SJCRH30 (cell line): ENCODE data around the gene C19orf33. TPM values are rescaled to one million over a fixed set of nuclear protein-coding genes. Genes with fewer than 3 reads are reported as not detected.
"Not testable (repeated sequence)": the region's sequence is repeated elsewhere in the genome, so short reads cannot be mapped to it uniquely, and the experiment has no call there.

Source experiments
- DNase-seq, 2 experiments: peaks; one replicate each; pipeline ENCODE4 v3.0.0-alpha.2; 2015 to 2020
- H3K27ac ChIP-seq: fragments of 250-450 bp; sonication (Bioruptor Pico); 2 replicates; pipeline ENCODE4 v1.5.1; 2020; ENCODE audit warnings: mild to moderate bottlenecking, moderate library complexity
- H3K27me3 ChIP-seq: fragments of 250-450 bp; sonication (Bioruptor Pico); 2 replicates; pipeline ENCODE4 v1.5.1; 2020; ENCODE audit warnings: mild to moderate bottlenecking, moderate library complexity
- H3K36me3 ChIP-seq: fragments of 250-450 bp; sonication (Bioruptor Pico); 2 replicates; pipeline ENCODE4 v1.5.1; 2020; ENCODE audit warnings: mild to moderate bottlenecking, moderate library complexity
- H3K4me1 ChIP-seq: fragments of 250-450 bp; sonication (Bioruptor Pico); 2 replicates; pipeline ENCODE4 v1.5.1; 2020; ENCODE audit warnings: mild to moderate bottlenecking, moderate library complexity
- H3K4me3 ChIP-seq: fragments of 250-450 bp; sonication (Bioruptor Pico); 2 replicates; pipeline ENCODE4 v1.5.1; 2020; ENCODE audit warnings: mild to moderate bottlenecking, moderate library complexity
- H3K9me3 ChIP-seq: fragments of 250-450 bp; sonication (Bioruptor Pico); replicated peaks from 2 replicates; pipeline ENCODE4 v1.5.1; 2020; ENCODE audit warnings: mild to moderate bottlenecking, moderate library complexity
- total RNA-seq: library from RNA; depleted of rRNA; stranded (reverse); fragments of >200 nt; shearing (Covaris generic); gene quantifications from 2 replicates; pipeline ENCODE4 v1.2.3, GENCODE V29; 2014; rRNA removed

The C19orf33 gene
- total RNA-seq = not detected in 2 replicates

DNA sequence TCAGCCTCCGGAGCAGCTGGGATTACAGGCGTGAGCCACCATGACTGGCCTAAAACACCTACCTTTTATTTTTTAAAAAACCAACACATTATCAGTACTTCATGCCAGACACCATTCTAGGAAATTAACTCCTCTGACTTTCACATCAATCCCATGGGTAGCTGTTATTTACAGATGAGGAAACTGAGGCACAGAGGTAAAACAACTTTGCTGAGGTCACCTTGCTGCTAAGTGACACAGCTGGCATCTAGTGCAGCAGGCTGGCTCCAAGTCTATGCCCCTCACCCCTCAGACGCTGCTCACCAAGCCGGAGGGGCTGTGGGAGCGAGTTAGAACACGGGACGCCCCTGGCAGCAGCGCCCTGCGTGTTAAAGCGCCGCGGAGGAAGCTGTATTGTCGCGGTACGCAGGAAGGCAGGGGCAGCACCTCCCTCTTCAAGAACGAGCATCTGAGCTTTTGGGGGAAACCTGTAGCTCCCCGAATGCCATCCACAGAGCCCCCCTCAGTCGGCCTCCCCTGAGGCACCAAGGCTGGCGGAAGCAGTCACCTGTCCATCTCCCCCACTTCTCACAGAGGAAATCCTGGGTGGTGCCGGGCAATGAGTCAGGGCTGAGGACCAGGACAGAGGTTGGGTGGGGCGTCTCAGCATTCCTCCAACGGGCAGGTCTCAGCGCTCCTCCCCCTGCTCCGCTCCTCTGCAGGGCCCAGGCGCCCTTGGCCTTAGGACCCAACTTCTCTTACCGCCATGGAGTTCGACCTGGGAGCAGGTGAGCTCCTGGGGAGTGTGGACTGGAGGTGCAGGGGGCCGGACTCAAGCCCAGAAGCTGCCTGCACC is at the start of gene C19orf33:
Gene C19orf33, plus strand, starts transcription at position 735 of the 835 bp plus-strand sequence. Its CDS starts 11 bp downstream, at position 746.
- Histone ChIP-seq H3K27ac (no peak within 1 kb of the TSS), H3K4me1 (peaks cover 30% of the 10 kb centered on the region), H3K9me3 (no peaks in the 10 kb centered on the region), H3K4me3 (no peak within 1 kb of the TSS), H3K27me3 (no peaks in the 10 kb centered on the region), H3K36me3 (peaks cover 9% of the 10 kb centered on the region; the same call in 1 of the 2 replicates)
- no peak for DNase-seq

GRCh38 chr19:38255383-38256014 is 48.6 kb upstream of the C19orf33 start:
- peak overlapping the region; percentile 1; the same call in 1 of the 2 replicates for H3K27ac ChIP-seq
- no peaks in the 10 kb centered on the region for H3K27me3 ChIP-seq
- peaks cover 29% of the 10 kb centered on the region for H3K4me1 ChIP-seq
- peak; percentile 61 to 64 for DNase-seq
- no peaks in the 10 kb centered on the region for H3K36me3 ChIP-seq
- H3K9me3 ChIP-seq = no peaks in the 10 kb centered on the region
- no peak overlapping the region for H3K4me3 ChIP-seq

DNA sequence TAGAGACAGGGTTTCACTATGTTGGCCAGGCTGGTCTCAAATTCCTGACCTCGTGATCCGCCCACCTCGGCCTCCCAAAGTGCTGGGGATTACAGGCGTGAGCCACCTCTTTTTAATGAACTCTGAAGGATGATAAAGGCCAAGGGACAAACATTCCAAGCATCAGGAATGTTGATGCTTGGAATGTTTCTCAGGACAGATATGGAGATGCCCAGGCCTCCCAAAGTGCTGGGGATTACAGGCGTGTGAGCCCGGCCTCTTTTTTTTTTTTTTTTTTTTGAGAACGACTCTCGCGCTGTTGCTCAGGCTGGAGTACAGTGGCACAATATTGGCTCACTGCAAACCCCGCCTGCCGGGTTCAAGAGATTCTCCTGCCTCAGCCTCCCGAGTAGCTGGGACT is 42.1 kb upstream of the C19orf33 start:
- H3K36me3 ChIP-seq, H3K9me3 ChIP-seq, DNase-seq, H3K27me3 ChIP-seq, H3K27ac ChIP-seq, H3K4me3 ChIP-seq: not testable (repeated sequence)
- peaks cover 19% of the 10 kb centered on the region for H3K4me1 ChIP-seq

DNA sequence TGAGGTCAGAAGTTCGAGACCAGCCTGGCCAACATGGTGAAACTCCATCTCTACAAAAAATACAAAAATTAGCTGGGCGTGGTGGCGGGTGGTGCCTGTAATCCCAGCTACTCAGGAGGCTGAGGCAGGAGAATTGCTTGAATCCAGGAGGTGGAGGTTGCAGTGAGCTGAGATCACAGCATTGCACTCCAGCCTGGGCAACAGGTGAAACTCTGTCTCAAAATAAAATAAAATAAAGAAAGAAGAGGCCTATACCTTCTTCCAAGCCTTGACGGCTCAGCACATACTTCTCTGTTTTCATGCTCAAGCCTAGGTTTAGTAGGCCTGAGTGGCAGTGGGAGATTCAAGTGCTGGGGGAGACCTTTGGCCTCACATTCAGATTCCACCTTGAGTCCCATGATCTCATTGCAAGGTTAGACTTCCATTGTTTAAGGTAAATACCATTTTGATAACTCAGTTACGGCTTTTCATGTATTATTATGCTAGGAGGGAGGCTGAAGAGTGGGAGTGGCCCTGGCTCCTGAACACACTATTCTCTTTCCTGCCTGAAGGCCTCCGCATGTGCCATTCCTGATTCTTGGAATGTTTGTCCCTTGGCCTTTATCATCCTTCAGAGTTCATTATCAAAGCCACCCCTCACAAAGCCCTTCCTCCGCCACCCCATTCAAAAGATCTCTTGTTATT is 41.3 kb upstream of the C19orf33 start:
- Histone ChIP-seq H3K27me3 (no peaks in the 10 kb centered on the region), H3K9me3 (no peaks in the 10 kb centered on the region), H3K4me1 (peaks cover 27% of the 10 kb centered on the region), H3K36me3 (no peaks in the 10 kb centered on the region), H3K4me3 (no peak overlapping the region), H3K27ac (no peak overlapping the region)
- no peak for DNase-seq

DNA sequence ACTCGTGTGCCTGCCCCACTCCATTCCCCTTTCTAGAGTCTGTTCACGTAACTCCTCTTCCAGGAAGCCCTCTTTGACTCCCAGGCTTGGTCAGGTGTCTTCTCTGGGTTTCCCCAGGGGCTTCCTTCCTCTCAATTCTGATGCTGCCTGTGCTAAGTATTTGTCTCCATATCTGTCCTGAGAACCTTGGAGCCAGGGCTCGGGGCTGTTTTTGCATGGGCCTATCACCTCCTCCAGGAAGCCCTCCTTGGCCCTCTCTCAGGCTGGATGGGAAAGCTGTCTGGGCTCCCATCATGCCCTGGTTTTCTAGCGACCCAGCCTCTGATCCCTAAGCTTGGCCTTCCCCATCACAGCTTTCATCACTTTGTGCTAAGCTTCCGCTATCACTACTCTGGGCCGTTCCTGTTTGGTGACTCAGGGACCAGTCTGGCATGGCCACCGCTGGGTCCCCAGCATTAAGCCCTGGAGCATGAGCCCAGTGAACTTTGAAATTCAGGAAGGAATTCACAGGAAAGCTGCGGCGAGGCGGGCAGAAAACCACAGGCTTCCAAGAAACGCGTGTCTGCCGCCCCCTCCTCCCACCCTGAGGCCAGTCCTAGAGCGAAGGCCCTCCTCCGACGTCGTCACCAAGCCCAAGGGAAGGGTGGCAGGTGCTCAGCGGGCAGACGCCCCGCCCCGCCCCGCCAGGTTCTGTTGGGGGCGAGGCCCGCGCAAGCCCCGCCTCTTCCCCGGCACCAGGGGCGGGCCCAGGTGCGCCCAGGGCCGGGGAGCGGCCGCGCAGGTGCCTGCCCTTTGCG is 40.2 kb upstream of the C19orf33 start:
- DNase-seq = no peak
- H3K4me3 ChIP-seq = no peak overlapping the region
- no peaks in the 10 kb centered on the region for H3K9me3 ChIP-seq
- H3K27ac ChIP-seq = no peak overlapping the region
- no peaks in the 10 kb centered on the region for H3K36me3 ChIP-seq
- H3K4me1 ChIP-seq = peaks cover 38% of the 10 kb centered on the region
- no peaks in the 10 kb centered on the region for H3K27me3 ChIP-seq

DNA sequence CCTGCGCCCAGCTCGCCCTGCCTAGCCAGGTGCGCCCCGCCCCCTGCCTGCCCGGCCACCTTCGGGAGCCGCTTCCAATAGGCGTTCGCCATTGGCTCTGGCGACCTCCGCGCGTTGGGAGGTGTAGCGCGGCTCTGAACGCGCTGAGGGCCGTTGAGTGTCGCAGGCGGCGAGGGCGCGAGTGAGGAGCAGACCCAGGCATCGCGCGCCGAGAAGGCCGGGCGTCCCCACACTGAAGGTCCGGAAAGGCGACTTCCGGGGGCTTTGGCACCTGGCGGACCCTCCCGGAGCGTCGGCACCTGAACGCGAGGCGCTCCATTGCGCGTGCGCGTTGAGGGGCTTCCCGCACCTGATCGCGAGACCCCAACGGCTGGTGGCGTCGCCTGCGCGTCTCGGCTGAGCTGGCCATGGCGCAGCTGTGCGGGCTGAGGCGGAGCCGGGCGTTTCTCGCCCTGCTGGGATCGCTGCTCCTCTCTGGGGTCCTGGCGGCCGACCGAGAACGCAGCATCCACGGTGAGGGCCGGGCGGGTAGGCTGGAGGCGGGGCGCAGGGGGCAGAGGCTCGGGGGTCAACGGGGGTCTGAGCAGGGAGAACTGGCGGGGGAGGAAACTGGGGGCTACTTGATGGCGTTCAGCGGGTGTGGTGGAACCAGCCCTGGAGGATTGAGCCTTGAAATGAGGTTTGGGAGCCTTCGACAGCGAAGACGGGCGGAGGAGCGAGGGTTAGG is 39.4 kb upstream of the C19orf33 start, which contains the start of gene SPINT2:
Gene SPINT2, plus strand, starts transcription at position 88 of the 727 bp plus-strand sequence. Its CDS starts 320 bp downstream, at position 408.
- H3K27me3 ChIP-seq = no peaks in the 10 kb centered on the region
- peaks cover 39% of the 10 kb centered on the region for H3K4me1 ChIP-seq
- H3K27ac ChIP-seq = peak within 1 kb of the TSS; percentile 4; the same call in 1 of the 2 replicates
- no peaks in the 10 kb centered on the region for H3K36me3 ChIP-seq
- no peaks in the 10 kb centered on the region for H3K9me3 ChIP-seq
- no peak for DNase-seq
- H3K4me3 ChIP-seq = no peak within 1 kb of the TSS

- H3K4me1 ChIP-seq = peaks cover 46% of the 10 kb centered on the region
These were observed 38.7 kb upstream of the C19orf33 start for GRCh38 chr19:38265213-38265861.

DNA sequence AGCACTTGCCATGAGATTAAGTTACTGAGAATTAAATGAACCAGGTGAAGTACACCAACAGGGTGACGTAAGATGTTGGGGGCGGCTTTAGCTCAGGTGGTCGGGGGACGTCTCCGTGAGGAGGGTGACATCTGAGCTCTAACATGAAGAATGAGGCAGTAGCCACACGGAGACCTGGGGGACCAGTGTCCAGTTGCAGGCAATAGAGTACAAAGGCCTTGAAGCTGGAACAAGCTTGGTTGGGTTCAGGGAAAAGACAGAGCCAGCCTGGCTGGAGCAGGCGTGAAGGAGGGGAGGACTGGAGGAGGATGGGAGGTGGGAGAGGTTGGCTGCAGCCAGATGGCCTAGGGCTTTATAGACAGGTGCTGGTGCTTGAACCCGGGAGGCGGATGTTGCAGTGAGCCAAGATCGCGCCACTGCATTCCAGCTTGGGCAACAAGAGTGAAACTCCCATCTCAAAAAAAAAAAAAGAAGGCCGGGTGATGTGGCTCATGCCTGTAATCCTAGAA is 38.1 kb upstream of the C19orf33 start:
- no peaks in the 10 kb centered on the region for H3K9me3 ChIP-seq
- no peaks in the 10 kb centered on the region for H3K36me3 ChIP-seq
- peaks cover 52% of the 10 kb centered on the region for H3K4me1 ChIP-seq
- no peaks in the 10 kb centered on the region for H3K27me3 ChIP-seq
- peak overlapping the region; percentile 4; the same call in 1 of the 2 replicates for H3K27ac ChIP-seq
- no peak overlapping the region for H3K4me3 ChIP-seq
- peak; percentile 89 to 90 for DNase-seq

More at GRCh38 chr19:38265213-38265861, 38.7 kb upstream of the C19orf33 start:
- H3K27ac ChIP-seq = peak overlapping the region; percentile 4; the same call in 1 of the 2 replicates
- no peaks in the 10 kb centered on the region for H3K9me3 ChIP-seq
- no peak overlapping the region for H3K4me3 ChIP-seq
- H3K36me3 ChIP-seq = no peaks in the 10 kb centered on the region
- DNase-seq = no peak
- no peaks in the 10 kb centered on the region for H3K27me3 ChIP-seq

DNA sequence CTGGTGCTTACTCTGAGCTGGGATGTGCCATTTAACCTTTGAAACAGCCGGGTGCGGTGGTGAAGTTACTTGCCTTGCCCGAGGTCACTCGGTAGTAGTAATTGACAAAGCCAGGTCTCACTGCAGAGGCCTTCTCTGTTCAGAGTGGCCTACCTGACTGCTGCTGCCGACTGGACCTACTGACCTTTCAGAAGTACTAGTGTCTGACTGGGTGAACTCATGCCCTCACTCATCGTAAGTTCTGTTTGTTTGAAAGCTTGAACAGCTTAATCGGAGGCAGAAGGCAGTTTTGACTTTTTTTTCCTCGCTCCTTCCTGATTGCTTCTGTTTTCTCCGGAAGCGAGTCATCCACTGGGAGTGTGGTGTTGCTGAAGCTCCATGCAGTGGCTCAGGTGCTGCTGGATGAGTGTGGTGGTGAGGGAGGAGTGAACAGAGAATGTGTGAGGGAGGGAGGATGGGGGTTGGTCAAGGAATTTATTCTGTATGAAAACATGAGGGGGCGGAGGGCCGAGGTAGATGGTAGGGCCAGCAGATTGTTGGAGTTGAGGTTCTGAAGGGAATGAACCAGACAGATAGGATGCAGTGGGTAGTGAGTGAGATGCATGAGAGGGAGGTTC is 37.0 kb upstream of the C19orf33 start:
- no peak overlapping the region for H3K4me3 ChIP-seq
- H3K4me1 ChIP-seq = peaks cover 59% of the 10 kb centered on the region
- no peaks in the 10 kb centered on the region for H3K27me3 ChIP-seq
- no peak for DNase-seq
- H3K27ac ChIP-seq = no peak overlapping the region
- no peaks in the 10 kb centered on the region for H3K9me3 ChIP-seq
- H3K36me3 ChIP-seq = no peaks in the 10 kb centered on the region

DNA sequence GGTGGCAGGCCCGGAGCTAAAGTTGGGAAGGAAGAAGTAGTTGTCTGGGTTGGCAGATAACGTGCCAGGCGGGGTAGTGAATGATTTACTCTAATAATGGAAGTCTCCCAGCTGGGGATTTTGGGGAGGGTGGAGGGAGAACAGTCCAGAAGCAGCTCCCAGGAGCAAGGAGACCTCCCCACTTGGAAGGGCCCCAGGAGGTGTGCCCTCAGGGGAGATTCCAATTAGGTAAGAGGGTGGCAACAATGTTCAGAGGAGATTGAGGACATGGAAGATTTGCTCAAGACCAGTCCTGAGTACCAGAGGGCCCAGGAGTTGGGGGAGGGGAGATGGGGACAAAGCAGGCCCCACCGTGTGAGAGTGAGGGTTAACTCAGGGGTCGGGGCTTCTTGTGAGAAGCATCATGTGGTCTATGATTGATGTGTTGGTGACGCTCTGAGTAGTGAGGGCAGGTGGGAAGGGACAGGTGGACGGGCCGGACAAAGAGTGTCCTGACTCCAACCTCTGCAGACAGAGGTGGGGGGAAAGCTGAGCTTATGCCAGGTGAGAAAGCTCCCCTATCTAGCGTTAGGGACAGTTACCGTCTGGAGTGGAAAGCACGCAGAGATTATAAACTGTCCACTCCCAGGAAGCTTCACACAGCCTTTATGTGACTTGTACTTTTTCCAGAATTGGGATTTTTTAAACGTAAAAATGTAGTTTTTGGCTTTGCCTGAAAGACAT is 36.1 kb upstream of the C19orf33 start:
- H3K4me3 ChIP-seq = no peak overlapping the region
- no peaks in the 10 kb centered on the region for H3K36me3 ChIP-seq
- no peak overlapping the region for H3K27ac ChIP-seq
- no peaks in the 10 kb centered on the region for H3K9me3 ChIP-seq
- DNase-seq = peak in 1 of 2 experiments; percentile 33
- H3K27me3 ChIP-seq = no peaks in the 10 kb centered on the region
- peaks cover 59% of the 10 kb centered on the region for H3K4me1 ChIP-seq

DNA sequence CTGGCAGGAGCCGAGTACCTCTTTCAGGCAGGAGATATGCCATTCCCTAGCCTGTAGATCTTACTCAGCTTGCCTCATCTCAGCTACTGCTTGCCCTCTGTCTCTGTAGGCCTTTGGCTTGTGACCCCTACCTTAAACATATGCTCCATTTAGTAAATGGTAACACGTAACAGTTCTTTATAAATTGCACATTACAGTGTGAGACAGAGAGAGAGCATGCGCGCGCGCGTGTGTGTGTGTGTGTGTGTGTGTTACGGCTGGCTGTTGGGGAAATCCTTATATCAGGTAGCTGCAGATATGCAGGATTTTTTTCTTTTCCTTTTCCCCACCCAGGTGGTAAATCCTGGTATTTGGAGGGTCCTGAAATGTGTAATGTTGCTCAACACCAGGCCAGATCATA is 35.5 kb upstream of the C19orf33 start:
- no peaks in the 10 kb centered on the region for H3K9me3 ChIP-seq
- no peak overlapping the region for H3K4me3 ChIP-seq
- H3K27ac ChIP-seq = no peak overlapping the region
- no peaks in the 10 kb centered on the region for H3K36me3 ChIP-seq
- no peaks in the 10 kb centered on the region for H3K27me3 ChIP-seq
- DNase-seq = no peak
- peaks cover 59% of the 10 kb centered on the region for H3K4me1 ChIP-seq

- Histone ChIP-seq H3K9me3 (no peaks in the 10 kb centered on the region), H3K36me3 (no peaks in the 10 kb centered on the region), H3K4me1 (peaks cover 52% of the 10 kb centered on the region), H3K27ac (peak overlapping the region; percentile 80), H3K27me3 (no peaks in the 10 kb centered on the region), H3K4me3 (no peak overlapping the region)
- DNase-seq = peak; percentile 94 to 96
These were observed 33.4 kb upstream of the C19orf33 start for GRCh38 chr19:38270587-38271167.
